GM20431 (cell line): ENCODE data around the gene CIB1.

Experiments used
- in situ Hi-C: fragments of 300-500 bp; cut with MseI, MboI; formaldehyde crosslinking; loops from one replicate; pipeline ENCODE4 v1.15.0; 2020; ENCODE audit warnings: low sequenced_read_pairs; ENCODE audit not compliant: unreplicated experiment

The CIB1 gene

GRCh38 chr15:90219421-90220141 is 14.2 kb downstream of the CIB1 start:
- in situ Hi-C loops, result loop anchor here (10.0 kb wide), 1 partner anchor 55 kb away; no protein-coding TSS in a partner anchor

- in situ Hi-C loops, result loop anchor here (10.0 kb wide), 1 partner anchor 53 kb away; no protein-coding TSS in a partner anchor
Observed at GRCh38 chr15:90217671-90218394, 15.9 kb downstream of the CIB1 start.

- in situ Hi-C loops, result loop anchor here (10.0 kb wide), 1 partner anchor 50 kb away; no protein-coding TSS in a partner anchor
Observed at GRCh38 chr15:90214553-90215196, 19.1 kb downstream of the CIB1 start.

GRCh38 chr15:90213818-90214204 is 19.9 kb downstream of the CIB1 start:
- in situ Hi-C loops, result loop anchor here (10.0 kb wide), 1 partner anchor 49 kb away; no protein-coding TSS in a partner anchor

- in situ Hi-C loops, result loop anchor here (10.0 kb wide), 1 partner anchor 48 kb away; no protein-coding TSS in a partner anchor
Observed at GRCh38 chr15:90213122-90213817, 20.5 kb downstream of the CIB1 start.

GRCh38 chr15:90212221-90213098 is 21.3 kb downstream of the CIB1 start:
- in situ Hi-C loops, result loop anchor here (10.0 kb wide), 1 partner anchor 48 kb away; no protein-coding TSS in a partner anchor

- in situ Hi-C loops, result loop anchor here (10.0 kb wide), 1 partner anchor 47 kb away; no protein-coding TSS in a partner anchor
Observed at GRCh38 chr15:90211440-90212143, 22.1 kb downstream of the CIB1 start.

- in situ Hi-C loops, result loop anchor here (10.0 kb wide), 1 partner anchor 46 kb away; no protein-coding TSS in a partner anchor
Observed at GRCh38 chr15:90211009-90211408, 22.7 kb downstream of the CIB1 start.

GRCh38 chr15:90210593-90210992 is 23.1 kb downstream of the CIB1 start:
- in situ Hi-C loops, result loop anchor here (10.0 kb wide), 1 partner anchor 46 kb away; no protein-coding TSS in a partner anchor

GRCh38 chr15:90209591-90209990 is 24.1 kb downstream of the CIB1 start:
- in situ Hi-C loops, result no loop called here

- in situ Hi-C loops, result no loop called here
Observed at GRCh38 chr15:90208356-90208755, 25.4 kb downstream of the CIB1 start.

GRCh38 chr15:90207252-90207651 is 26.5 kb downstream of the CIB1 start:
- in situ Hi-C loops, result no loop called here

GRCh38 chr15:90205886-90206285 is 27.9 kb downstream of the CIB1 start:
- in situ Hi-C loops, result no loop called here

GRCh38 chr15:90205050-90205848 is 28.5 kb downstream of the CIB1 start:
- in situ Hi-C loops, result no loop called here

GRCh38 chr15:90203922-90204321 is 29.8 kb downstream of the CIB1 start:
- in situ Hi-C loops, result no loop called here

GRCh38 chr15:90203473-90203872 is 30.3 kb downstream of the CIB1 start:
- in situ Hi-C loops, result no loop called here

GRCh38 chr15:90202929-90203328 is 30.8 kb downstream of the CIB1 start:
- in situ Hi-C loops, result no loop called here
